Sigmoid colon (tissue), 7 donors: ENCODE data around the gene DDX3X. TPM values are rescaled to one million over a fixed set of nuclear protein-coding genes. Genes with fewer than 3 reads are reported as not detected.

ENCODE experiments used
- DNase-seq: peaks from one replicate; pipeline ENCODE4 v3.0.0-alpha.2; 2019
- H3K27ac ChIP-seq, 4 donors: fragments of 200-600 bp; sonication (generic); one replicate each; pipeline ENCODE4 v1.5.1; 2016 to 2019; ENCODE audit warnings: mild to moderate bottlenecking in 1 of 4
- H3K27me3 ChIP-seq, 3 donors: fragments of 200-600 bp; sonication (generic); one replicate each; pipeline ENCODE4 v1.5.1; 2019; ENCODE audit warnings: mild to moderate bottlenecking in 1 of 3
- H3K36me3 ChIP-seq, 4 donors: fragments of 200-600 bp; sonication (generic); one replicate each; pipeline ENCODE4 v1.5.1; 2016 to 2019
- H3K4me1 ChIP-seq, 4 donors: fragments of 200-600 bp; sonication (generic); one replicate each; pipeline ENCODE4 v1.5.1; 2017 to 2019
- H3K4me3 ChIP-seq, 4 donors: fragments of 200-600 bp; sonication (generic); one replicate each; pipeline ENCODE4 v1.5.1; 2017 to 2019; ENCODE audit warnings: mild to moderate bottlenecking in 2 of 4, moderate library complexity in 1 of 4
- H3K9me3 ChIP-seq, 4 donors: fragments of 200-600 bp in 3 of 4; sonication (generic) in 3 of 4; one replicate each; pipeline versions ENCODE4 v1.5.1 to v1.6.1; 2013 to 2019
- CTCF ChIP-seq, 4 experiments: fragments of 450-650 bp in 3 of 4; fragments of 200-600 bp in 1 of 4; IDR thresholded peaks; one replicate each; pipeline ENCODE4 v1.5.1; 2016 to 2019; ENCODE audit warnings: antibody characterized with exemption in 4 of 4, mild to moderate bottlenecking in 3 of 4, moderate library complexity in 2 of 4
- EP300 ChIP-seq, 4 donors: sonication (generic); formaldehyde crosslinking; IDR thresholded peaks; one replicate each; pipeline ENCODE4 v1.6.1; 2017; ENCODE audit warnings: antibody characterized with exemption in 4 of 4
- POLR2A ChIP-seq, 2 donors: fragments of 450-650 bp; IDR thresholded peaks; one replicate each; pipeline ENCODE4 v1.6.1; 2016; ENCODE audit warnings: antibody characterized with exemption in 2 of 2, mild to moderate bottlenecking in 2 of 2, moderate library complexity in 2 of 2
- POLR2AphosphoS5 ChIP-seq, 4 donors: sonication (generic); formaldehyde crosslinking; IDR thresholded peaks; one replicate each; pipeline ENCODE4 v1.6.1; 2017; ENCODE audit warnings: antibody characterized with exemption in 4 of 4
- WGBS, 2 donors: extraction: QIAGEN DNeasy Blood & Tissue Kit; methylation state at CpG; one replicate each; pipeline ENCODE4 v1.1.7; 2013; 5-methylcytosine and 5-hydroxymethylcytosine counted together
- intact Hi-C: fragments of 100-400 bp; cut with DNase I; formaldehyde crosslinking; loops from one replicate; pipeline ENCODE4 v1.15.1; 2023
- polyA plus RNA-seq, 3 donors: library from polyadenylated mRNA; stranded (reverse); fragments of 200-250 nt; gene quantifications; one replicate each; pipeline ENCODE4 v1.2.3, GENCODE V29; 2013
- total RNA-seq, 4 donors: library from RNA; depleted of rRNA; stranded (reverse); fragments of >200 nt; gene quantifications; one replicate each; pipeline ENCODE4 v1.1.0, GENCODE V29; 2016
- donor health status: healthy with polysubstance abuse.
- donor health status: Bipolar disorder and iron deficiency.
- donor health status: healthy.

Gene DDX3X
- total and polyA plus RNA-seq, 7 donors, result 86.0 to 218 (median 146) TPM

- intact Hi-C loops, result no loop called here
- H3K27ac ChIP-seq, result no peak overlapping the region
- no peaks in the 10 kb centered on the region for H3K36me3 ChIP-seq
- 93 to 94% methylated on average over 4 of the region's 4 CpGs for WGBS, 2 donors
- no peak for TF ChIP-seq CTCF (IDR thresholded peaks at IDR 0.05)
- no peak for TF ChIP-seq EP300 (IDR thresholded peaks at IDR 0.05)
- TF ChIP-seq POLR2AphosphoS5 (IDR thresholded peaks at IDR 0.05), result no peak
- TF ChIP-seq POLR2A (IDR thresholded peaks at IDR 0.05), result no peak
- H3K4me1 ChIP-seq, result peaks cover 0 to 5% (median 0%) of the 10 kb centered on the region in 4 donors
- no peaks in the 10 kb centered on the region for H3K27me3 ChIP-seq
- no peak for DNase-seq
- no peak overlapping the region for H3K4me3 ChIP-seq
- no peaks in the 10 kb centered on the region for H3K9me3 ChIP-seq
Measured at GRCh38 chrX:41326431-41326830, 7.5 kb upstream of the DDX3X start.

- no peaks in the 10 kb centered on the region for H3K36me3 ChIP-seq
- TF ChIP-seq POLR2A (IDR thresholded peaks at IDR 0.05), result no peak
- TF ChIP-seq EP300 (IDR thresholded peaks at IDR 0.05), result no peak
- TF ChIP-seq POLR2AphosphoS5 (IDR thresholded peaks at IDR 0.05), result no peak
- no peak for TF ChIP-seq CTCF (IDR thresholded peaks at IDR 0.05)
- DNase-seq, result no peak
- no peaks in the 10 kb centered on the region for H3K9me3 ChIP-seq
- H3K4me1 ChIP-seq, result peaks cover 0 to 13% (median 0%) of the 10 kb centered on the region in 4 donors
- H3K27ac ChIP-seq, result no peak overlapping the region
- no peaks in the 10 kb centered on the region for H3K27me3 ChIP-seq
- intact Hi-C loops, result no loop called here
- no peak overlapping the region for H3K4me3 ChIP-seq
- WGBS, 2 donors, result 57 to 85% methylated on average over 3 of the region's 3 CpGs
Measured at GRCh38 chrX:41327341-41327740, 6.6 kb upstream of the DDX3X start.

GRCh38 chrX:41329101-41329500 lies 4.9 kb upstream of the DDX3X start:
- Histone ChIP-seq H3K27me3 (no peaks in the 10 kb centered on the region), H3K4me1 (peaks cover 0 to 13% (median 0%) of the 10 kb centered on the region in 4 donors), H3K27ac (no peak overlapping the region), H3K36me3 (no peaks in the 10 kb centered on the region), H3K9me3 (no peaks in the 10 kb centered on the region), H3K4me3 (no peak overlapping the region)
- TF ChIP-seq POLR2A (IDR thresholded peaks at IDR 0.05), result no peak
- 83 to 89% methylated on average over 3 of the region's 3 CpGs for WGBS, 2 donors
- DNase-seq, result no peak
- intact Hi-C loops, result no loop called here

GRCh38 chrX:41332005-41332404 lies 2.0 kb upstream of the DDX3X start:
- intact Hi-C loops, result loop anchor here (2.0 to 5.0 kb wide), 3 partner anchors 55 to 685 kb away; partner anchors contain the start of genes CXorf38 and USP9X
- 44 to 81% methylated on average over 4 of the region's 4 CpGs for WGBS, 2 donors
- H3K36me3 ChIP-seq, result no peaks in the 10 kb centered on the region
- no peaks in the 10 kb centered on the region for H3K27me3 ChIP-seq
- H3K4me1 ChIP-seq, result peaks cover 0 to 28% (median 3%) of the 10 kb centered on the region in 4 donors
- DNase-seq, result no peak
- peak overlapping the region; percentile 80 to 99 (median 94) for H3K4me3 ChIP-seq
- no peaks in the 10 kb centered on the region for H3K9me3 ChIP-seq
- peak overlapping the region; percentile 98 to 100 (median 100) for H3K27ac ChIP-seq
- TF ChIP-seq CTCF (IDR thresholded peaks at IDR 0.05), result no peak
- no peak for TF ChIP-seq POLR2A (IDR thresholded peaks at IDR 0.05)
- TF ChIP-seq POLR2AphosphoS5 (IDR thresholded peaks at IDR 0.05), result no peak
- TF ChIP-seq EP300 (IDR thresholded peaks at IDR 0.05), result no peak

GRCh38 chrX:41332408-41333002 lies 1.5 kb upstream of the DDX3X start:
- no peak for TF ChIP-seq POLR2AphosphoS5 (IDR thresholded peaks at IDR 0.05)
- no peak for TF ChIP-seq POLR2A (IDR thresholded peaks at IDR 0.05)
- TF ChIP-seq EP300 (IDR thresholded peaks at IDR 0.05), result no peak
- 5 to 10% methylated on average over 30 of the region's 30 CpGs for WGBS, 2 donors
- H3K4me1 ChIP-seq, result peaks cover 0 to 33% (median 5%) of the 10 kb centered on the region in 4 donors

More at GRCh38 chrX:41332408-41333002, 1.5 kb upstream of the DDX3X start:
- Histone ChIP-seq H3K27ac (peak overlapping the region; percentile 98 to 100 (median 100)), H3K9me3 (no peaks in the 10 kb centered on the region), H3K27me3 (no peaks in the 10 kb centered on the region), H3K36me3 (no peaks in the 10 kb centered on the region), H3K4me3 (peak overlapping the region; percentile 80 to 99 (median 94))
- DNase-seq, result peak; percentile 83
- intact Hi-C loops, result loop anchor here (2.0 to 5.0 kb wide), 3 partner anchors 55 to 685 kb away; partner anchors contain the start of genes CXorf38 and USP9X
